Glomerular visceral epithelial cell (primary cell): ENCODE data around the gene ARAP2.

ENCODE experiments used
- DNase-seq: peaks from one replicate; pipeline ENCODE4 v3.0.0-alpha.2; 2016; ENCODE audit errors: extremely low spot score

The ARAP2 gene

DNA sequence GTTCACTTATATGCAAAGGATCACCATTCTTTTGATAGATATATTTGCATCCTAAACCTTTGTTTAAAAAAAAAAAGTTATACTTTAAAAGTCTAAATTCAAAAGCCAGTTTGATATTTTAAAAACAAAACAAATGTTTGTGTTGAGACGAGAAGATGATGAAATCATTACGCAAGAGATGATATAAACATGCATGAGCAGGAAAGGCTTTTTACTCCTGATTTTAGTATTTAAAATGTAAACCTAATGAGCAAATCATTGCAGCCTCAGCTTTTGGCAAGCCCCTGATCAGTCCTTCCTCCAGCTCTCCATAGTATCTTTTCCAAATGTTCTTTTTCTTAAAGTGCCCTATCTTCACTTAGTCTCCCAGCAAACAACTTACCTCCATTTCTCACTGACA lies 115.6 kb downstream of the ARAP2 start:
- DNase-seq = no peak

DNA sequence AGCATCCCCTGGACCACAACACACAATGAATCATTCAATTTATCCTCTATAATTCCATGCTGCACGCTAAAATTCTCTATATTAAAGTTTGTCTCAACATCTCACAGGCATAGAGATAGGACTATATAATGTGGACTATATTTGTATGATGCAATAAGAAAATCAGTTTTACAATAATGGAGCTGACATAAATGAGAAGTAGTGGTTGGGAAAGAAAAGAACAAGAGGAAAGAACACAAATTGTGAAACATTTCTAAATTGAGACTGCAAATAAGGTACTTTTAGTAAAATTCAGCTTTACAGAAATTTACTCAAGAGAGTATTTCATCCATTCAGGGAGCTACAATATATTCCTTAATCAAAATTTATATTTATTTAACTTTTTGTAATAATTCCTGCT lies 120.4 kb downstream of the ARAP2 start:
- DNase-seq = no peak

DNA sequence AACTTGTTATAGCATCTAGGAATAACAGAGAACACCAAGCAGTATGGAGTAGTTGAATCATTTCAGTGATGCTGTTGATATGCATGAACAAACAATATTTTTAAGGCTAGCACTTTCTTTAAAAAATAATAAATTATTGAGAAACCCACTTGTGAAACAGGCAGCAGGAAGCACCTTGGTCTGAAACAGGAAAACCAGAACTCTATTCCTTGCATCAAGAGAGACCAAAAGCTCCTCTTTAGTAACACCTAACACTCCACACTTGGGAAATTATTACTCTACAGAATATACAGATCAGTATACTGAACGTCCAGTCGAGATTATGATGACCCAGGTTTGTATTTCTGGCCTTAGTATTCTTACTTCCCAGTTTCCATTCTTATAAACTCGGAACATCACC lies 129.0 kb downstream of the ARAP2 start:
- no peak for DNase-seq

DNA sequence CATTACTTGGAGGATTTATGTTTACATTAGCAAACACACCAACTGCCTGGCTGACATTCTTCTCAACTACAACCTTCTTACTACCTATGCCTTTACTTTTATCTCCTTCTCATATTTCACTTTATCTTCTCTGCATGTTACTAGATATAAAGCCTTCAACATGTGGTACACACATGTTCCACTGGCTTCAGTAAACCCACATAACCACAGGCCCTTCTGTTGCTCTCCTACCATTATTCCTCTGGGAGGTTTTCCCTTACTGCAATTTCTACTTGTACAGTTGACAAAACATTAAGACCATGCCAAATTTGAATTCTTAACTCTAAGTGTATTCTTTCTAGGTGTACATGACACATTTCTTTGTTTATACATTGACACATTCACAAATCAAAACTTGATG lies 133.1 kb downstream of the ARAP2 start:
- no peak for DNase-seq

DNA sequence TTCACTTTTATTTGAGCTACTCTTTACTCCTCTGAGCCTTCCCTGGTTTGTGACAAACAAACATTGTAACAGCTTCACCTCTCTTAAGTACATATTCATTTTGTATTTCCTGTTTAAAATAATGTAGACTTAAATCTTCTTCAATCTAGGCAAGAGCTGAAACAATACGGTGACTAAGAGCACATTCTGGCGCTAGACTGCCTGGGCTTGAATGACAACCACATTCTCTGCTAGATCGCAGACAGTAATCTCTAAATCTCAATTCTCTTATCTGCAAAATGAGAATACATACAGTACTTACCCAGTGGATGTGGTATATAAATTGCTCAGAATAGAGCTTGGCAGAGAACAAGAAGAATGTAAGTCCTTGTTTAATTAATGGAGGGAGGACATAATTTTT lies 144.8 kb downstream of the ARAP2 start:
- no peak for DNase-seq

DNA sequence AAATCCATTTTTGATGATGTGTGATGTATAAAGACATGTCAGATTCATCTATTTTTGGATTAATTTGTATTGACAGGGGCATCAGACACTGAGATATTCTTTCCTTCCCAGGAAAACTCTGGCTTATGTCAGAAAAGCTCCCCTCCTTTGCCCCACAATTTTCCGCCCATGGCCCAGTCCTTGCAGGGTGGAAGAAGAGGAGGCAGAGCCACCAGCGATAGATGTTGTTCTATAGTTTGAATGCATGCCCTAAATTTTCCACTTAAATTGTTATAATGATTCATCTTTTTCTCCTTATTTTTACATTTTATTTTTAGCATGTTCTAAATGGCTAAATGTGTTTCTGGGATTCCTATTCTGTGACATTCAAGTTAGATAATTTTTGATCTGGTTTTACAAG lies 149.3 kb downstream of the ARAP2 start:
- DNase-seq = no peak

DNA sequence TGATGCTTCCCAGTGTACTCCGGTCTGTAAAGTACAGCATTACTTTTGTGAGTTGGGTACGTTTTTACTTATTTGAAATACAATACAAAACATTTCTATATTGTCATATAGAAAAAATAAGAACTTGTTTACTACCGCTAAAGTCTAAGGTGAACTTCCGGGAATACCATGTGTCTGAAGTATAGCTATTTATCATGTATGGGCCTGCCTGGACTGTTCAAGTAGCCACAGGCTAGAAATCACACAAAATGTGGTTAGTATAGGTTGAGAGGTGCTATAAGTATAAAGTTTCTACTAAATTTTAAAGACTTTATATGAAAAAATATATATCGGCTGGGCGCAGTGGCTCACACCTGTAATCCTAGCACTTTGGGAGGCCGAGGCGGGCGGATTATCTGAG lies 152.3 kb downstream of the ARAP2 start:
- DNase-seq = no peak

DNA sequence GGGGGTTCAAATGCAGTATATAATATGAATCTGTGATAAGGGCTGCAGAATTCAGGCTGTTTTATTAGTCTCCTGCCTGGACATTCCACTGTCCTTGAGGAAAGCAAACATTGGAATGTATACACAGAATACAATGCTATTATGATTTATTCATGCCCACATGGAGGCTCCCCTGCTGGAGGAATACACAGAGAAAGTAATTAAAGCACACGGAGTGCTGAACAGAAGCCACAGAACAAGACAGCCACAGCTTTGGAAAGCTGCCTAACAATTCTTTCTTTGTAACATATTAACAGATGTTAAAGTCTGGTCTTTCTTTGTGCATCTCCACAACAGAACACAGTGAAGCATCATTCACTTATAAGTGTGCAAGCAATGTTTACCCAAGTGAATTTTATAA lies 155.8 kb downstream of the ARAP2 start:
- DNase-seq = peak; percentile 71

DNA sequence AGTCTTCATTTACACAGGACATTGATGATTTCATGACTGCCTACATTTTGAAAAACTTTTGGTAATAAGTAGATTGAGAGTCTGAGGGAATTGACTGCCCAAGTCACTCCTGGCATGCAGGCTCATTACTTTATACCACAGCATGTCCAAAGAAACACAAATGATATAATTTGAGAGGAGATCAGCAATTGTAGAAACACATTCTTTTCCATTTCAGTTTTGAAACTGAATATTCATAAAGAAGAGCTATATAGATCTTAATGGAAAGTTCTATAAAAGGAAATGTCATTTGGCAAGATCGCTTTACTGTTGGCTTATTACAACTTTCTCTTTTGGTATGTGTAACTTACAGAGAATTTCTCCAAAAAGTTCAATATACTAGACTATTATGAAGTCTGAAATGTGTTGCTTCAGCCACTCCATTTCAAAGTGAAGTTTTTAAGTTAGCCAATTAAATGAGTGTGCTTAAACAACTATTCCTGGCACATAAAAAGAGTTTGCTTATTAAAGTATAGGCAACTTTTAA lies 158.0 kb downstream of the ARAP2 start:
- DNase-seq = no peak

DNA sequence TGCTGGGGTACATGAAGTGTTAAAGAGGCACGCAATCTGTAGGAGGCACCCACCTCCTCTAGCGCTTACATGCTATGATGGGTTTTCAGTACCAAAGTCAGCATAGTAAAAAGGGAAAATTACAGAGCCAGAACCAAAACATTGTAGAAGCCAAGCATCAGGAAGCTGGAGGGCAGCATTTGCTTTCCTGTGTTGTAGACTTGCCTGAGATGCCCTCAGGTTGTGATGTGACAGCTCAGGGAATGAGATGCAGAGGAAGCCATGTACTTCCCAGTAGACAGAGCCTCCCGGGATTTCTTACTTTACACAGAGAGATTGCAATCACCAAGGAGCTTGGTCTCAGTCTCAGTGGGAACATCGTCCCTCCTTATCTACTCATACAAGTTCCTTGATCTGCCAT lies 161.5 kb downstream of the ARAP2 start:
- no peak for DNase-seq

DNA sequence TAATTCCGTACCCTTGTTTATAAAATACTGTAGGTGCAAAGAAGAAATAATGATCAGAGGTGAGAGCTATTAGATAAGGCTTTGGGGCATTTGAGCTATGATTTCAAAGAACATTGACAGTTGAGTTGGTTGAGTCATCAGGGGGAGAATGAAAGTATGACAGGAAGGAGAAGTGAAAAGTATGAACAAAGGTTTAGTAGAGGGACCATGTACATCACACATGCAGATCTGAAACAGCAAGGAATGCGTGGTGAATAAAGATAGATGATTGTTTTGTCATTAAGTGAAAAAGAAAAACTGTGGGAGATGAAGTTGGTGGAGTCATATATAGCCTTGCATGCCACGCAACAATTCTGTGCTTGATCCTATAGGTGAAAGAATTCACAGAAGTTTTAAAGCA lies 163.1 kb downstream of the ARAP2 start:
- DNase-seq = no peak

DNA sequence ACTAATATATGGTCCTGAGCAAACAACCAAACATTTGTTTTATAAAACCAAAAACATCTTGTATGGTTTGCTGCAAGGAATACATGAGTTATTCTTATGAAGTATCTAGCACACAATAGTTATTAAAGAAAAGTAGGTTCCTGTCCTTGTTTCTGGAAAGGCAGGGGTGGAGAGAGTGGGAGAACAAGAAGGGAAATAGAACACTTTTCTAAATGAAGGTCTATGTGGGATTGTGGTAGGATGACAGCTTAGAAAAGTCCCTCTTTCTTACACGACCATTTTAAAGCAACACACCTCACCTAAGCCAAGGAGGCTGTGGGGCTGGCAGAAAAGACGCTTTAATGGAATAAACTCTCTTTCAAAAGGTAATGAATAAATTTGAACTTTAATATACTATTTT lies 164.6 kb downstream of the ARAP2 start:
- DNase-seq = no peak

DNA sequence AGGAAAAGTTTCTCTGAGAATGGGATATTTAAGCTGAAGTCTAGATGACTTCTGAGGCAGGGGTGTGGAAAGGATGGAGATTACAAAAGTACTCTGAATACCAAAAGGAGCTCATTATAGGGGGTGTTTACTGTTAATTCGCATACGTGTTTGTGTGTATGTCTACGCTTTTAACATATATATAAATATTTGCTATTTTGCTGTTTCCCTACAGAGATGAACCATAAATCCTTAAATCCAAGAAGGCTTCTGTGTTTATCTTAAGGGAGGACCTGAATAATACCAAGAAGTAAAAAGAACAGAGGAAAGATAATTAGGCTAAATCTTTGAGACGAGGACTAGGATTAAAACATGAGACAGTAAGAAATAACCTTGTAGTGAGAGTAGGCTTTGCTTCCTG lies 166.0 kb downstream of the ARAP2 start:
- no peak for DNase-seq

DNA sequence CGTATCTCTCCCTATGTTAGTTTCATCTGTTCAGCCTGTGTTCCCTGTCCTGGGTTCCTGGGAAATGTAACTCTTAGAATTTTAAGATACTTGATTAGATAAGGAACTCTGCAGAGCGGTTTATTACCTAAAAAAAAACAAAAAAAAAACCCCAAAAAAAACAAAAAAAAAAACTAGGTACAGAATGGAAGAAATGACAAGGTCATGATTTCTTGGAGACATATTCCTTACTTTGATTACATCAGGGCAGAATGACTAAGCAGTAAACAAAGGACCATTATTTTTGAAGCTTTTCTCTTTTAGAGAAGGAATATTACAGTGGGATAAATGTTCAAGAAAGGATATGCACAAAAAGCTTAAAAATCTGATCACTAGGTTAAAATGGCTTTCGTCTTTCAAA lies 171.8 kb downstream of the ARAP2 start:
- no peak for DNase-seq

DNA sequence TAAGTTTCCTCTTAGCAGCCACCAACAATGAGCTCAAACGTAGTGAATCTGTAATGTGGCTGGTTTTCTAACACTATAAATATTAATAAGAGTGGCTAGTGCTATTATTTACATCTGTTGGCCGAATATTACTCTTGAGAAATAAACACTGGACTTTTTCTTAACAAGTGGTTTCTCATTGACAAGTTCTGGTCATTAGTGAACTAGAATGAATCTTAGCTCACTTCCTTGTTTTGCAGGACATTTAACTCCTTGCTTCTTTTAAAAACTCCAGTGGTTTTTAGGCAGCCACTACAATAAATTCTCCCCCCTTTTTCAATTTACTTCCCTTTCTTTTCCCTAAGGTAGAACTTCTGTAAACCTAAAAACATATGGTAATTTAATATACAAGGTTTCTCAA lies 177.2 kb downstream of the ARAP2 start:
- no peak for DNase-seq

DNA sequence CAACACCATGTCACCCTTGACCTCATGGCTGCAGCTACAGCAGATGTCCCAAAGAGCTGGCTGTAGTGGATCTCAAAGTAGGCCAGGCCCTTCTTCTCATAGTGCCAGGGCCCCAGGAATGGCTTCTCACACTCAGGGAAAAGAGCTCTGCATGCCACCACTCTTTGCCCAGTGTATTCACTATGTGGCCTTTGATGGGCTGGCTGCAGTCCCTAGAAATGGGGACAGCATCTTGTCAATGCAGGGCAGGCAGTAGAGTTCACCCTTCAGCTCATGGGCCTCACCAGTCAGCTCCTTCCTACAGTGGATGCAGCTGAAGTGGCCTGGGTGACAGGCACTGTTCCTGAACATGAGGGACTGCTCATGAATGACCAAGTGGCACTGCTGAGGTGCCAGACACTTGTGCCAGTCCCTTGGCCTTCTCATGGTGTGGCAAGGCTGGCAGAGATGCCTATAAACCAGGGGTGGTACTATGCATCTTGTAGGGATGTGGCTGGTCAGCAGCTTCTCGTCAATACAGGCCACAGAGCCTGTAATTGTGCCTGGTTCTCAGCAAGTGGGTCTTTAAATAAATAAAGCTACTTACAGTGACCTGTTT lies 178.9 kb downstream of the ARAP2 start:
- no peak for DNase-seq

DNA sequence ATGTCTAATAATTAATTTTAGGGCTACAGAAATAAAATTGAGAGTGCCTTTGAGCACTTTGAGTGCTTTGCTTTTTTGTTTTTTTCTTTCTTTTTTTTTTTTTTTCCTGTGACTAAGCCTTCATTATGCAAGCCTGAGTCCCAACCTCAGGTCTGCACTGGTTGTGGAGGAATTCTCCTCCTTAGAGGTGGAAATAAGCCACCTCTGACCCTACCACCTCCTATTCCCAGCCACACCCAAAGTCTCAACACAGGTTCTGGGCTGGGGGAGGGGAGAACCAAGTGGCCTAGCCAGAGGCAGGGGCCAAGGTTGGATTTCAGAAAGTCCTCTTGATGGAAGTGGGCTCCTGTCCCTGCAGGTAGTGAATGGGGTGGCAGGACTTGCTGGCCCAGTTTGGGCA lies 180.2 kb downstream of the ARAP2 start:
- no peak for DNase-seq

DNA sequence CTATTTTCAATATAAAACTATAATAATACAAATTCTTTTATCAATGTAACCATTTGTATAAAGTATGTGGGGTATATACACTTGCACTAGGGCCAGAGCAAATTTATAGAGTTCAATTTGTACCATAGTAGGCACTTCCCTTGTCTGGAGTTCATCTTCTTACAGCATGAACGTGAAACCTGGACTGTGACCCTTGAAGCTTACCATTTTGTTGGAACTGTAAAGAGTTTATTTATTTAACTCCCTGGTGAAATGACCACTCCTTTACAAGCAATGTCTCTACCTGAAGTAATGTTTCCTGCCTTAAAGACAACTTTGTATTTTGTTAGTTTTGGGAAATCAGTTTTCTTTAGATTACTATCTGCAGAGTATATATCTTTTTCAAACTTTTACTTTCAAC lies 188.2 kb downstream of the ARAP2 start:
- DNase-seq = no peak

DNA sequence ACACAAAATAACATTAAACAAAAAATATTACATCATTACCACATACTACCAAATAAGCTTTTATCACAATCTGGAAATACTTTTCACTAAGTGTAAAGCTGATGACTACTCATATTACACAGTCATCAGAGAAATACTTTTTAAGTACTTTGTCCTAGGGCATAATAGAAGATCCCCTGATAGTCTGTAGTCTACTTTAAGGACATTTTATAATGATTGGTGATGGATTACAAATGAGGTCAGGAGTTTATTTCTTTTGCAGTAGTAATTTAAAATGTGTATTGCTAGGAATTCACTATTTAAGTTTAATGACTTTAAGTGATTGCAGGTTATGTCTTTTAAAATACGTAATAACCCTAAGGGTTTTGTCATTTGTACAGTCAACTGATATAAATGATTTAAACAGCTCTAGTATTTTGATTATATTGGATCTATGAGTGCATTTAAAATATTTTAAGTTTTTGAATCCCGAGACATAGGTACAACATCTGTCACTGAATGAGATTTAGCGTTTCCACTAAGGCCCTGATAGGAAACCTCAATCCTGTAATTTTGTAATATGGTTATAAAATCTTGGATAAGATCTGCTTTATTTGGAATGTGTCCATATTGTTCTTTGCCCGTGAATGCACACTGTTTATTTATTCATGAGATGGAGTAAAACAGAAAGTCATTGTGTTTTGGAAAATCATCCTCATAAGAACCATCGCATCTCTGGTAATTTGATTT lies 189.5 kb downstream of the ARAP2 start:
- no peak for DNase-seq

DNA sequence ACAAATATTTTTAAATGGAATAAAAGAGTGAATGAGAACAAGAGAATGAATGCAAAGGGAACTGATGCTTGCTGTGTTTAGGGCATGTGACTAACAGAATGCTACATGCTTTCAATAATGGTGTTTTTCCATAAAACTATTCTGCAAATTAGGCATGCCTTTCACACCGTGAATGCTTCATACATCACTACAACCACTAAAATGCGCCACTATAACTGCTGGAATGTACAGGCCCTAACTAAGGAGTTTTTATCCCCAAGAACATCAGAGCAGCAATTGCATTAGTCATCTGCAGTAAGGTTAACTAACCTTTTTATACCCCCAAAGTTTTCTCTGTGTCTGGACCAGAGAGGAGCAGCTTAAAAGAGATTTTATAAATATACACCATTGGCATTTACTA lies 190.4 kb downstream of the ARAP2 start:
- peak; percentile 27 for DNase-seq

DNA sequence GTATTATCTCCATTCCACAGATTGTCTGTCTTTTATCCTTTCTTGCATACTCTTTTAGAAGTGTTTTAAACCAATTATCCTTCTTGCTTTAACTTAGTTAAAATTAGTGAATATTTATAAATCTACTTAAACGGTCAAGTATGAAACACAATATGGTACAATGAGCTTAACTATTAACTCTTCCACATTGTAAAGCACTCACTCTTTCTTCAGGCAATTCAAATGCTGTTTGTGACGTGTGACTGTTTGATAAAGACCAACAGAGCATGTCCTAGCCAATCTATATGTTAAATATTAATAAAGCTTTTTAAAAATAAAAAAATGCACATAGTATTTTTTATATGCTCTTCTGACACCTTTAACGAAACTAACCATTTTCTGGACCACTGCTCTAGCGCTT lies 192.7 kb downstream of the ARAP2 start:
- no peak for DNase-seq

DNA sequence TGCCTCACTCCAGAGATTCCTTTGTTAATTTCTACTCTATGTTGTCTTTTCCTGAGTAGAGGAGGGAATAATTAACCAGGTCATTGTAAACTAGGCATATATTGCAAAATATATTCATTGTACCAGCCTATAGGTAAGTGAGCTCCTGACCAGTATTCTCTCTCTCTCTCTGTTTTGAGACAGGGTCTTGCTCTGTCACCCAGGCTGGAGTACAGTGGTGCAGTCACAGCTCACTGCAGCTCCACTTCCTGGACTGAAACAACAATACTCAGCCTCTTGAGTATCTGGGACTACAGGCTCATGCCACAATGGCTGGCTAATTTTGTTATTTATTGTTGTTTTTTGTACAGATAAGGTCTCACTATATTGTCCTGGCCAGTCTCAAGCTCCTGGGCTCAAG lies 198.3 kb downstream of the ARAP2 start:
- DNase-seq = no peak

DNA sequence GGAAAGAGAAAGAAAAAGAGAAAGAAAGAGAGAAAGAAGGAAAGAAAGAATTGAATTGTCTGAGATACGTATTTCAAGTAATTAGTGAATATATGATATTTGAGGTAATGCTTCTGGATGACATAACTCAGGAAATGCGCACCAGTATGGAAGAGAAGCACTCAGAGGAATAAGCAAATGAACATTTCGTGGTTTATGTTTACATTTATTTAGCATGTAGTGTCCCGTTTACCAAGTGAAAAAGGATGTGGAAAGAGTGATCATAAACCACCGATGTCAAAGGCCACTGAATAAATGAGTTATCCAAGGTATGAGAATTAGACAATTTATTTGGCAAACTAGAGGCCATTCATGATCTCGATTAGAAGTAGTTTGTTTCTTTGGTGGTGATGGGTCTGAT lies 200.4 kb downstream of the ARAP2 start:
- DNase-seq = no peak

DNA sequence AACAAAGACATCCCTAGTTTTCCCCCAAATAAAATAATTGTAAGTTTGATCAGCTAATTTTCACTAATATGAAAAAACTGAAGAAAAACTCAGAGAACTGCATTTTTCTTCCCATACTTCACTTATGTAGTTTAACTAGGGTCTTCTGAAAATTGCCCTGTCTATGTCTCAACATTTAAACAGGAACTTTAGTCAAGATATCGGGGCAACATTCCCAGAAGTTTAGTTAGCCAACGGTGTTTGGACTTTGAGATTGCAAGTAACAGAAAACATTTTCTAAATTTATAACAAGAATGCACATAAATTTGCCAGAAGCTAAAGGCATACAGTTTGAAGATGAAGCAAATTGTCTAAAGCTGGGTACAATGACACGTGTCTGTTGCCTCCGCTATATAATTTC lies 201.1 kb downstream of the ARAP2 start:
- DNase-seq = no peak
